Upper lobe of right lung (tissue), 1 donor: Measurements from ENCODE around the gene PANK2. TPM values are rescaled to one million over a fixed set of nuclear protein-coding genes. Genes with fewer than 3 reads are reported as not detected.
"Not testable (repeated sequence)": the region's sequence is repeated elsewhere in the genome, so short reads cannot be mapped to it uniquely, and the experiment has no call there.

ENCODE experiments used
- ATAC-seq: fragments of 200-7000 bp; cut with Tn5 transposase; one replicate; pipeline ENCODE4 v1.9.1; 2020; ENCODE audit warnings: mild to moderate bottlenecking, moderate library complexity
- DNase-seq: peaks from one replicate; pipeline ENCODE4 v3.0.0-alpha.2; 2020
- H3K27ac ChIP-seq: fragments of 200-600 bp; one replicate; pipeline ENCODE4 v1.8.0; 2022
- H3K27me3 ChIP-seq: fragments of 200-600 bp; one replicate; pipeline ENCODE4 v1.8.0; 2022; ENCODE audit warnings: mild to moderate bottlenecking
- H3K36me3 ChIP-seq: fragments of 200-600 bp; one replicate; pipeline ENCODE4 v1.8.0; 2022
- H3K4me1 ChIP-seq: fragments of 200-600 bp; one replicate; pipeline ENCODE4 v1.8.0; 2022
- H3K4me3 ChIP-seq: fragments of 200-600 bp; one replicate; pipeline ENCODE4 v1.8.0; 2022; ENCODE audit warnings: mild to moderate bottlenecking
- H3K9me3 ChIP-seq: fragments of 200-600 bp; one replicate; pipeline ENCODE4 v1.8.0; 2022
- intact Hi-C: fragments of 100-400 bp; cut with DNase I; formaldehyde crosslinking; loops from one replicate; pipeline ENCODE4 v1.11.0; 2022
- total RNA-seq: library from RNA; stranded (reverse); fragmentation: NEBNext Ultra II Directional; extraction: Animal tissue kit (Norgen Biotek cat#: 25700); gene quantifications from one replicate; pipeline ENCODE4 v1.2.1, GENCODE V29; 2021
- TF ChIP-seq, protein P1 (sequence below): fragments of 200-600 bp; IDR thresholded peaks from one replicate; pipeline ENCODE4 v1.8.0; 2022; ENCODE audit warnings: antibody characterized with exemption
- donor health status: DM: no; HTN: yes; CAD: no; lungs with severe emphysema.

PANK2 gene
- total RNA-seq, 1 donor from 2014 or later = 37.6 TPM

DNA sequence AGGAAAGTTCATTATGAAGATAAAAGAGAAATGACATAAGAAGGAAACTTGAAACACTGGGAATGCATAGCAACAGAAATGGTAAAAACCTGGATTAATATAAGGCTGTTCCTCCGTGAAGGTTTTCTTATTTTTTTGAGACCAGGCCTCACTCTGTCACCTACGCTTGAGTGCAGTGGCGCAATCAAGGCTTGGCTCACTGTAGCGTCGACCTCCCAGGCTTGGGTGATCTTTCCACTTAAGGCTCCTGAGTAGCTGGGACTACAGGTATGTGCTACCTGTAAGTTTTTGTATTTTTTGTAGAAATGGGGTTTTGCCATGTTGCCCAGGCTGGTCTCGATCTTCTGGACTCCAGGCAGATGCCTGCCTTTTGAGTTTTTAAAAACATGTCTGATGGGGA is 51.7 kb downstream of the PANK2 start:
- Histone ChIP-seq H3K4me3 (no peak overlapping the region), H3K36me3 (no peaks in the 10 kb centered on the region), H3K27me3 (no peaks in the 10 kb centered on the region), H3K4me1 (no peaks in the 10 kb centered on the region), H3K27ac (no peak overlapping the region), H3K9me3 (no peaks in the 10 kb centered on the region)
- peak; percentile 72 for ATAC-seq
- no peak for DNase-seq
- TF ChIP-seq, protein P1, sequence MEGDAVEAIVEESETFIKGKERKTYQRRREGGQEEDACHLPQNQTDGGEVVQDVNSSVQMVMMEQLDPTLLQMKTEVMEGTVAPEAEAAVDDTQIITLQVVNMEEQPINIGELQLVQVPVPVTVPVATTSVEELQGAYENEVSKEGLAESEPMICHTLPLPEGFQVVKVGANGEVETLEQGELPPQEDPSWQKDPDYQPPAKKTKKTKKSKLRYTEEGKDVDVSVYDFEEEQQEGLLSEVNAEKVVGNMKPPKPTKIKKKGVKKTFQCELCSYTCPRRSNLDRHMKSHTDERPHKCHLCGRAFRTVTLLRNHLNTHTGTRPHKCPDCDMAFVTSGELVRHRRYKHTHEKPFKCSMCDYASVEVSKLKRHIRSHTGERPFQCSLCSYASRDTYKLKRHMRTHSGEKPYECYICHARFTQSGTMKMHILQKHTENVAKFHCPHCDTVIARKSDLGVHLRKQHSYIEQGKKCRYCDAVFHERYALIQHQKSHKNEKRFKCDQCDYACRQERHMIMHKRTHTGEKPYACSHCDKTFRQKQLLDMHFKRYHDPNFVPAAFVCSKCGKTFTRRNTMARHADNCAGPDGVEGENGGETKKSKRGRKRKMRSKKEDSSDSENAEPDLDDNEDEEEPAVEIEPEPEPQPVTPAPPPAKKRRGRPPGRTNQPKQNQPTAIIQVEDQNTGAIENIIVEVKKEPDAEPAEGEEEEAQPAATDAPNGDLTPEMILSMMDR = no peak
- intact Hi-C loops = no loop called here

DNA sequence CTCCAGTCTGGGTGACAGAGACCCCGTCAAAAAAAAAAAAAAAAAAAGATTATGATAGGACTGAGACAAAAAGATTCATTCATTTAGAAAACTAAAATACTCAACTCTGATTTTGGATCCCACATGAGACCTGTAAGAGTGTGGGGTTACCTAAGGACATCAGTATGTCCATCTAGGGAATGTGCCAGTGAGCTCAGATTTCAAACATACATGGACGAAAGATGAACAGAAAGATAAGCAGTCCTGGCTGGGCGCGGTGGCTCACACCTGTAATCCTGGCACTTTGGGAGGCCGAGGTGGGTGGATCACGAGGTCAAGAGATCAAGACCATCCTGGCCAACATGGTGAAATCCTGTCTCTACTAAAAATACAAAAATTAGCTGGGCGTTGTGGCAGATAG is 57.5 kb downstream of the PANK2 start:
- H3K36me3 ChIP-seq, H3K27ac ChIP-seq, H3K27me3 ChIP-seq, DNase-seq, H3K9me3 ChIP-seq, intact Hi-C loops, ATAC-seq, H3K4me3 ChIP-seq, H3K4me1 ChIP-seq: not testable (repeated sequence)

DNA sequence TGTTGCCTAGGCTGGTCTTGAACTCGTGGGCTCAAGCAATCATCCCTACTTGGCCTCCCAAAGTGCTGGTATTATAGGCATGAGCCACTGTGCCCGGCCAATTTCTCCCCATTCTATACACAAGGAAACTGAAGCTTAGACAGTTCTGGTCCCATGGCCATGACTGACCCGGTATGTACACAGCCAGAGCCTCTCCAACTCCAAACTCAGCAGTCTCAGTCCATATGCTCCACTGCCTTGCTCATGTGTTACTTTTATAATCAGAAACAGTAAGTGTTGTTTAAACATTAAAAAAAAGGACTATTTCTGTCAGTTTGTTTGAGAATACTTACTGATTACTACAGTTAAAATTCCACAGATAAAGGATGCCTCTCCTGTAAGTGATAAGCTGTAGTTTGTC is 75.5 kb downstream of the PANK2 start:
- H3K4me3 ChIP-seq = no peak overlapping the region
- DNase-seq (no peak), ATAC-seq (no peak)
- H3K27me3 ChIP-seq = no peaks in the 10 kb centered on the region
- TF ChIP-seq, protein P1 = no peak
- H3K27ac ChIP-seq = no peak overlapping the region
- no peaks in the 10 kb centered on the region for H3K36me3 ChIP-seq
- no peaks in the 10 kb centered on the region for H3K9me3 ChIP-seq
- intact Hi-C loops = no loop called here
- no peaks in the 10 kb centered on the region for H3K4me1 ChIP-seq

DNA sequence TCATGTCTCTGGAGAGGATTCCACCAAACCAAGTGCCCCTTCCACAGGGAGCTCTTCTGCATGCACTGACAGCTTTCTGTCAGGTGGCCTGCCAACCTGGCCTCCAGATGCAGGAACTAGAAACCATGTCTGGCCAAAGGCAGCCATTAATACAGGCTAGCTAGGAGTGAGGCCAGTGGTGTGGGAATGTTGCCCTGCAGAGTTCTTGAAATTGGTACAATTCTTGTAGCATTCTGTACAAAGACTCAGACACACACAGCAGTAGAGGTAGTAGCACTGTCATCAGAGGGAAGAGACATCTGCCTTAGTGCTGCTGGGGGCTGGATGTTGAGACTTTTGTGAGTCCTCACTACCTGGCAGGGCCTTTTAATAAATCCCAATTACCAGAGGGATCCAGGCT is 77.4 kb downstream of the PANK2 start:
- Histone ChIP-seq H3K4me1 (no peaks in the 10 kb centered on the region), H3K27ac (no peak overlapping the region), H3K36me3 (no peaks in the 10 kb centered on the region), H3K9me3 (no peaks in the 10 kb centered on the region), H3K27me3 (no peaks in the 10 kb centered on the region), H3K4me3 (no peak overlapping the region)
- TF ChIP-seq, protein P1 = no peak
- ATAC-seq (no peak), DNase-seq (no peak)
- intact Hi-C loops = no loop called here

DNA sequence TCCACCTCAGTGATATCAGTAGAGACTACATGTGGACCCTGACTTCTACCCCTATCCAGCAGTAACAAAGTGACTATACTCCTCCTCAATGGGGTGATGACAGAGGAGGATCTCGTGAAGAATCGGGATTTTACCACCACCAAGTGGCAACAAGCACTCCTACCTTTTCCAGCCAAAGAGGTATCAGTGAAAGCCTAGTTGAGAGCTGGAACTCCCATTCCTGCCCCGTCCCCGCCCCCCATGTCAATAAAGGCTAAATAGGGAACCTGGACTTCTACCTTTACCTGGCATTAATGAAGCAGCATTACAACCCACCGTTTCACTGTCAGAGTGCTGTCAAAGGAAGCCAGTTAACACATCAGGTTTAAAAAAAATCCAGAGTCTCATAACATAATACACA is 80.8 kb downstream of the PANK2 start:
- Histone ChIP-seq H3K4me1 (no peaks in the 10 kb centered on the region), H3K4me3 (no peak overlapping the region), H3K36me3 (no peaks in the 10 kb centered on the region), H3K27me3 (no peaks in the 10 kb centered on the region), H3K27ac (no peak overlapping the region), H3K9me3 (no peaks in the 10 kb centered on the region)
- intact Hi-C loops = no loop called here
- ATAC-seq (no peak), DNase-seq (no peak)
- TF ChIP-seq, protein P1 = no peak

DNA sequence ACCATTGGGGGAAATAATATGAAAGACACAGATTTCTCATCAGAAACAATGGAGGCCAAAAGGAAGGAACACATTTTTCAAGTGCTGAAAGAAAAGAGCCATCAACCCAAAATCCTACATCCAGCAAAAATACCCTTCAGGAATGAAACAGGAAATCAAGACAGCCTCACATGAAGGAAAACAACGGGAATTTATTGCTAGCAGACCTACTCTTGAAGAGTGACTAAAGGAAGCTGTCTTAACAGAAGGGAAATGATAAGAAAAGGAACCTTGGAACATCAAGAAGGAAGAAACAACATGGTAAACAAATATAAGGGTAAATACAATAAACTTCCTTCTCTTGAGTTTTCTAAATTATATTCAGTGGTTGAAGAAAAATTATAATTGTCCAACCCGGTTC is 82.0 kb downstream of the PANK2 start:
- no peaks in the 10 kb centered on the region for H3K9me3 ChIP-seq
- intact Hi-C loops = no loop called here
- no peak for DNase-seq
- no peak for ATAC-seq
- H3K36me3 ChIP-seq = no peaks in the 10 kb centered on the region
- no peak overlapping the region for H3K4me3 ChIP-seq
- H3K27ac ChIP-seq = no peak overlapping the region
- H3K4me1 ChIP-seq = no peaks in the 10 kb centered on the region
- H3K27me3 ChIP-seq = no peaks in the 10 kb centered on the region
- TF ChIP-seq, protein P1 = no peak
